SU-DHL-6 (cell line): ENCODE measurements around the gene CFAP126.

Experiments
- CTCF ChIP-seq: fragments of 200-600 bp; sonication (generic); IDR thresholded peaks from one replicate; pipeline ENCODE4 v1.5.1; 2017; ENCODE audit warnings: antibody characterized with exemption, mild to moderate bottlenecking, low read length, moderate library complexity; ENCODE audit not compliant: insufficient read depth, poor library complexity, severe bottlenecking
- EZH2phosphoT487 ChIP-seq: fragments of 200-600 bp; sonication (generic), shearing (Covaris generic); conservative IDR thresholded peaks from 2 replicates; pipeline ENCODE4 v1.6.1; 2018; ENCODE audit warnings: mild to moderate bottlenecking, antibody characterized with exemption, low read length, moderate library complexity, mixed read lengths

- no peak for TF ChIP-seq CTCF
- no peak for TF ChIP-seq EZH2phosphoT487
Observed at GRCh38 chr1:161342177-161342576, 25.5 kb downstream of the CFAP126 start.
